ENCODE measurements around the gene NR4A1.
"Not testable (repeated sequence)": the region's sequence is repeated elsewhere in the genome, so short reads cannot be mapped to it uniquely, and the experiment has no call there.

NR4A1 gene

GRCh38 chr12:52087961-52088820 lies 36.9 kb downstream of the NR4A1 start:
- H3K27me3 ChIP-seq (ENCODE audit: control insufficient read depth, insufficient read depth, low read length) = no peaks in the 10 kb centered on the region
- H3K9me3 ChIP-seq (ENCODE audit: control insufficient read depth, low read depth, low read length) = no peaks in the 10 kb centered on the region
- H3K9ac ChIP-seq (ENCODE audit: low read length) = no peak overlapping the region
- H3K27ac ChIP-seq (ENCODE audit: low read length) = no peak overlapping the region
- H3K36me3 ChIP-seq (ENCODE audit: control insufficient read depth, low read depth, low read length) = no peaks in the 10 kb centered on the region
- H3K4me1 ChIP-seq (ENCODE audit: control insufficient read depth, low read depth, low read length) = peaks cover 9% of the 10 kb centered on the region
- H3K4me3 ChIP-seq (ENCODE audit: low read length) = no peak overlapping the region

GRCh38 chr12:52089491-52089890 lies 38.2 kb downstream of the NR4A1 start:
- Histone ChIP-seq H3K27me3 (ENCODE audit: control insufficient read depth, insufficient read depth, low read length) (no peaks in the 10 kb centered on the region), H3K9ac (ENCODE audit: low read length) (no peak overlapping the region)

GRCh38 chr12:52090291-52090690 lies 39.0 kb downstream of the NR4A1 start:
- Histone ChIP-seq H3K9ac (ENCODE audit: low read length) (no peak overlapping the region), H3K9me3 (ENCODE audit: control insufficient read depth, low read depth, low read length) (no peaks in the 10 kb centered on the region), H3K27me3 (ENCODE audit: control insufficient read depth, insufficient read depth, low read length) (no peaks in the 10 kb centered on the region), H3K27ac (ENCODE audit: low read length) (no peak overlapping the region), H3K4me3 (ENCODE audit: low read length) (no peak overlapping the region), H3K4me1 (ENCODE audit: control insufficient read depth, low read depth, low read length) (peaks cover 9% of the 10 kb centered on the region), H3K36me3 (ENCODE audit: control insufficient read depth, low read depth, low read length) (no peaks in the 10 kb centered on the region)

More at GRCh38 chr12:52089491-52089890, 38.2 kb downstream of the NR4A1 start:
- H3K4me1 ChIP-seq (ENCODE audit: control insufficient read depth, low read depth, low read length) = peaks cover 9% of the 10 kb centered on the region
- no peak overlapping the region for H3K4me3 ChIP-seq (ENCODE audit: low read length)
- no peaks in the 10 kb centered on the region for H3K9me3 ChIP-seq (ENCODE audit: control insufficient read depth, low read depth, low read length)
- no peaks in the 10 kb centered on the region for H3K36me3 ChIP-seq (ENCODE audit: control insufficient read depth, low read depth, low read length)
- no peak overlapping the region for H3K27ac ChIP-seq (ENCODE audit: low read length)

- Histone ChIP-seq H3K27me3 (ENCODE audit: control insufficient read depth, insufficient read depth, low read length) (no peaks in the 10 kb centered on the region), H3K9me3 (ENCODE audit: control insufficient read depth, low read depth, low read length) (no peaks in the 10 kb centered on the region), H3K4me1 (ENCODE audit: control insufficient read depth, low read depth, low read length) (peaks cover 9% of the 10 kb centered on the region), H3K27ac (ENCODE audit: low read length) (no peak overlapping the region), H3K36me3 (ENCODE audit: control insufficient read depth, low read depth, low read length) (no peaks in the 10 kb centered on the region), H3K4me3 (ENCODE audit: low read length) (no peak overlapping the region), H3K9ac (ENCODE audit: low read length) (no peak overlapping the region)
Observed at GRCh38 chr12:52091061-52091460, 39.8 kb downstream of the NR4A1 start.

- no peaks in the 10 kb centered on the region for H3K9me3 ChIP-seq (ENCODE audit: control insufficient read depth, low read depth, low read length)
- no peaks in the 10 kb centered on the region for H3K27me3 ChIP-seq (ENCODE audit: control insufficient read depth, insufficient read depth, low read length)
- H3K4me3 ChIP-seq (ENCODE audit: low read length) = no peak overlapping the region
- peaks cover 9% of the 10 kb centered on the region for H3K4me1 ChIP-seq (ENCODE audit: control insufficient read depth, low read depth, low read length)
- H3K27ac ChIP-seq (ENCODE audit: low read length) = no peak overlapping the region
- H3K9ac ChIP-seq (ENCODE audit: low read length) = no peak overlapping the region
- no peaks in the 10 kb centered on the region for H3K36me3 ChIP-seq (ENCODE audit: control insufficient read depth, low read depth, low read length)
Observed at GRCh38 chr12:52091869-52092268, 40.6 kb downstream of the NR4A1 start.

GRCh38 chr12:52093346-52093745 lies 42.1 kb downstream of the NR4A1 start:
- Histone ChIP-seq H3K9me3 (ENCODE audit: control insufficient read depth, low read depth, low read length) (no peaks in the 10 kb centered on the region), H3K27ac (ENCODE audit: low read length) (no peak overlapping the region), H3K4me3 (ENCODE audit: low read length) (no peak overlapping the region), H3K9ac (ENCODE audit: low read length) (no peak overlapping the region), H3K27me3 (ENCODE audit: control insufficient read depth, insufficient read depth, low read length) (no peaks in the 10 kb centered on the region), H3K36me3 (ENCODE audit: control insufficient read depth, low read depth, low read length) (no peaks in the 10 kb centered on the region), H3K4me1 (ENCODE audit: control insufficient read depth, low read depth, low read length) (peaks cover 9% of the 10 kb centered on the region)

GRCh38 chr12:52096332-52097044 lies 45.2 kb downstream of the NR4A1 start:
- no peaks in the 10 kb centered on the region for H3K36me3 ChIP-seq (ENCODE audit: control insufficient read depth, low read depth, low read length)
- H3K9ac ChIP-seq (ENCODE audit: low read length) = no peak overlapping the region
- no peaks in the 10 kb centered on the region for H3K27me3 ChIP-seq (ENCODE audit: control insufficient read depth, insufficient read depth, low read length)
- H3K4me1 ChIP-seq (ENCODE audit: control insufficient read depth, low read depth, low read length) = peaks cover 3% of the 10 kb centered on the region
- H3K27ac ChIP-seq (ENCODE audit: low read length) = no peak overlapping the region
- H3K9me3 ChIP-seq (ENCODE audit: control insufficient read depth, low read depth, low read length) = no peaks in the 10 kb centered on the region
- no peak overlapping the region for H3K4me3 ChIP-seq (ENCODE audit: low read length)

- Histone ChIP-seq H3K27ac (ENCODE audit: low read length) (no peak overlapping the region), H3K27me3 (ENCODE audit: control insufficient read depth, insufficient read depth, low read length) (no peaks in the 10 kb centered on the region), H3K9me3 (ENCODE audit: control insufficient read depth, low read depth, low read length) (no peaks in the 10 kb centered on the region), H3K9ac (ENCODE audit: low read length) (no peak overlapping the region), H3K4me1 (ENCODE audit: control insufficient read depth, low read depth, low read length) (no peaks in the 10 kb centered on the region), H3K4me3 (ENCODE audit: low read length) (no peak overlapping the region), H3K36me3 (ENCODE audit: control insufficient read depth, low read depth, low read length) (no peaks in the 10 kb centered on the region)
Observed at GRCh38 chr12:52097045-52097666, 45.9 kb downstream of the NR4A1 start.

GRCh38 chr12:52104431-52105089 lies 53.3 kb downstream of the NR4A1 start:
- not testable (repeated sequence) for H3K27ac ChIP-seq (ENCODE audit: low read length); H3K9me3 ChIP-seq (ENCODE audit: control insufficient read depth, low read depth, low read length); H3K27me3 ChIP-seq (ENCODE audit: control insufficient read depth, insufficient read depth, low read length); H3K4me1 ChIP-seq (ENCODE audit: control insufficient read depth, low read depth, low read length); H3K36me3 ChIP-seq (ENCODE audit: control insufficient read depth, low read depth, low read length); H3K4me3 ChIP-seq (ENCODE audit: low read length); H3K9ac ChIP-seq (ENCODE audit: low read length)

Measured in iPS-18a (cell line).